GM10847 (cell line): ENCODE results near the gene WDR64.

Experiments used
- POLR2A ChIP-seq: IDR thresholded peaks from 2 replicates; pipeline ENCODE4 v1.6.1; 2011; ENCODE audit not compliant: insufficient read length; ENCODE audit errors: extremely low read depth

WDR64 gene

GRCh38 chr1:241825581-241825980 is 173.5 kb downstream of the WDR64 start:
- no peak for TF ChIP-seq POLR2A

GRCh38 chr1:241827264-241827663 is 175.2 kb downstream of the WDR64 start:
- TF ChIP-seq POLR2A = no peak

- no peak for TF ChIP-seq POLR2A
These were observed 176.5 kb downstream of the WDR64 start for GRCh38 chr1:241828463-241829021.

GRCh38 chr1:241829468-241829867 is 177.4 kb downstream of the WDR64 start:
- TF ChIP-seq POLR2A = no peak

DNA sequence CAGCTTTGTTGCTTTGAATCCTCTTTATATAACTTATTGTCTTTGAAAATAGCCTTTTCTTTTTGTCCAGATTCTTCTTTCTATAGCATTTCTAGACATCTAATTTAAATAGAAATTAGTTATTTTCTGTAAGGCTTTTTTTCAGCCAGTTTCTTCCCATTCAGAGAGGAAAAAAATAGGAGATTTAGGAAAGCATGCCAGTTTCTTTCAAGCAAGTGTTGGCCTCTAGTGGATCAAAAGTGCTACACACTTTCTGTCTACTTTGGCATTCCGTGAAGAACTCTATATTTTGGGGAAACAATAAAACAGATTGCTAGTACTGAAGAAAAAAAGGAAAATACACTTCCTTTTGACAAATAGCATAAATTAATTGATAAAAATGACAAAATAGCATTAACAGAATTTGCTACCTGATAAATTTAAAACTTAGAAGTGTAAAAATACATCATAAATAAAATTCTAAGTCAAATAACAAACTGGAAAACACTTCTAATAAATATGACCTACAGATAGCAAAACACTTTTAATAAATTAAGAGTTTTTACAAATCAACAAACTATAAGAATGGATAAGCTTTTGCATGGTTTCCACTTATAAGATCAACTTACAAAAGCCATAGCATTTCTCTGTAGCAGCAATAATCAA is 182.8 kb downstream of the WDR64 start:
- no peak for TF ChIP-seq POLR2A

- no peak for TF ChIP-seq POLR2A
These were observed 184.9 kb downstream of the WDR64 start for GRCh38 chr1:241836941-241837340.

GRCh38 chr1:241837416-241837815 is 185.3 kb downstream of the WDR64 start:
- TF ChIP-seq POLR2A = no peak

GRCh38 chr1:241837901-241838300 is 185.8 kb downstream of the WDR64 start:
- no peak for TF ChIP-seq POLR2A

- TF ChIP-seq POLR2A = no peak
These were observed 186.8 kb downstream of the WDR64 start for GRCh38 chr1:241838897-241839296.

DNA sequence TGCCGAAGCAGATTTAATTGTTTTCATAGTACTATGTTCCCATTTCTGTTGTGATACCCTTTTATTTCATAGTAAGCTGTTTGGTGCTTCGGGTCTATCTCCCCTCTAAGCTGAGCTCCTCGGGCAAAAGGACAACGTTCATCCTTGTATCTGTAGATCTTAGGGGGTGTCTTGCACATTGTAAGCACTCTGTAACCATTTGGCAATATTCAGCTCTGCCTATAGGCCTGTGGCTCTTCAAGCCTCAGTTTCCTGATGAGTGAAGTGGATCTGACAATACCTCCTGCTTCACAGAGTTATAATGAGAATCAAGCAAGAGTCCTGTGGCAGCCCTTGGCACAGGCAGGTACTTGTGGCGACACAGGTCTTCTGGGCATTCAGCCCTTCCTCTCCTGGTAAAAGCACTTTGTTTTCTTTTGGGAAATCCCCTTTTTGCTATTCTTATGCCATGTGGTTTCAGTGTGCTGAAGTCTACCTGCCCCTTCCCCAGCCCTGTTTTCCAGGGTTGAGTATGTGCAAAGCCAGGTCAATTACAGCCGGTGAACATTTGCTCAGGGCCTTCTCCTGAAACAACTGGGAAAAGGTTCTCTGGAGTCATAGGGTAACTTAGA is 187.4 kb downstream of the WDR64 start:
- TF ChIP-seq POLR2A = no peak

DNA sequence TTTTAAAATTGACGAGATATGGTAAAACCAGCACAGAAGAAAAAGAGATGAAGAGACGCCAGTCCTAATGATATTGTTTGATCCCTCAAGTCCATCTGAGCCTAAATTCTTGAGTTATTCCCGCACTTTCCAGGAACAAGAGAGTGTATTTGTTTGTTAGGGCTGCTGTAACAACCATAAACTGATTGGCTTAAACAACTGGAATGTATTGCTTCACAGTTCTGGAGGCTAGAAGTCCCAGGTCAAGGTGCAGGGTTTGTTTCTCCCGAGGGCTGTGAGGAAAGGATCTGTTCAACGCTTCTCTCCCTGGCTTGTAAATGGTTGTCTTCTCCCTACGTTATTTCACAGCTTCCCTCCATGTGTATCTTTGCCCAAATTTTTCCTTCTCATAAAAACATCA is 188.1 kb downstream of the WDR64 start:
- TF ChIP-seq POLR2A = no peak

GRCh38 chr1:241841691-241842090 is 189.6 kb downstream of the WDR64 start:
- TF ChIP-seq POLR2A = no peak

- no peak for TF ChIP-seq POLR2A
These were observed 190.5 kb downstream of the WDR64 start for GRCh38 chr1:241842565-241842964.

GRCh38 chr1:241844593-241844992 is 192.5 kb downstream of the WDR64 start:
- TF ChIP-seq POLR2A = no peak

DNA sequence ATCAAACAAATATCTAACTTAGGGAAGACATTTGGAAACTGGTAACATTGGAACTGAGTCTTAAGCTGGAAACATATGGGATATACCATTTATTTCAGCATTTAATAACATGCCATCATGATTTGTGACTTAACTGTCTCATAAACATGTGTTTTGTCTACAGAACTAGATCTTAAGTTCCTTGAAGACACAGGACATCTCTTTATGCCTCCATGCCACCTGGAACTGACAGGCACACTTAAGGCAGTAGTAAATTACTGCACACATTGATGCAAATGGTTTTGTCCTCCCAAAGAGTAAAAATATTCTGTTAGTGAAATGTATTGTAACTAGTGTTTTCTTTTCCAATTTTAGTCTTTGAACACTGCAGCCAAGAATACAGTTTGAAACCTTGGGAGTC is 194.3 kb downstream of the WDR64 start:
- TF ChIP-seq POLR2A = no peak

GRCh38 chr1:241846862-241847539 is 194.9 kb downstream of the WDR64 start:
- no peak for TF ChIP-seq POLR2A
